GM19099 (cell line): ENCODE data around the gene ORC4.

Experiments
- POLR2A ChIP-seq: IDR thresholded peaks from 3 replicates; pipeline ENCODE4 v1.6.1; 2011; ENCODE audit warnings: low read depth; ENCODE audit not compliant: insufficient read length; ENCODE audit errors: extremely low read depth

Gene ORC4

GRCh38 chr2:148026573-148026972, 6.0 kb upstream of the ORC4 start:
- no peak for TF ChIP-seq POLR2A

- TF ChIP-seq POLR2A = no peak
Observed at GRCh38 chr2:148023861-148024260, 3.3 kb upstream of the ORC4 start.

DNA sequence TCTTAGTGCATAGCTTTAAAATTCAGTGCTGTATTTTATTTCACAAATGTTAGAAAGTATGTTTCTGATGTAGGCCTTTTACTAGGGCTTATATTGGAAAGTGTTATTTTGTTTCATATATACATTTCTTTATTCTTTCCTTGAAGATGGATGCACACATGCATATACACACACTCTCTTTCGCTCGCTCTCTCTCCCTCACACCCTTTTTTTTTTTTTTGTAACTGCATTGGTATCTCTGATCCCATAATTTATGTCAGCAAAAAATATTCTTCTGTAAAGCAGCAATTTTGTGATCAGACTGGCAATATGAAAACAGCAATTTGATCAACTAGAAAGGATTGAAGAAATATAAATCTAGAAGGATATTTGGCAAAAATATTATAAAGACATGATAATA, 2.3 kb upstream of the ORC4 start:
- no peak for TF ChIP-seq POLR2A

- TF ChIP-seq POLR2A = no peak
Observed at GRCh38 chr2:148022351-148022750, 1.8 kb upstream of the ORC4 start.

GRCh38 chr2:148021886-148022285, 1.3 kb upstream of the ORC4 start:
- no peak for TF ChIP-seq POLR2A

DNA sequence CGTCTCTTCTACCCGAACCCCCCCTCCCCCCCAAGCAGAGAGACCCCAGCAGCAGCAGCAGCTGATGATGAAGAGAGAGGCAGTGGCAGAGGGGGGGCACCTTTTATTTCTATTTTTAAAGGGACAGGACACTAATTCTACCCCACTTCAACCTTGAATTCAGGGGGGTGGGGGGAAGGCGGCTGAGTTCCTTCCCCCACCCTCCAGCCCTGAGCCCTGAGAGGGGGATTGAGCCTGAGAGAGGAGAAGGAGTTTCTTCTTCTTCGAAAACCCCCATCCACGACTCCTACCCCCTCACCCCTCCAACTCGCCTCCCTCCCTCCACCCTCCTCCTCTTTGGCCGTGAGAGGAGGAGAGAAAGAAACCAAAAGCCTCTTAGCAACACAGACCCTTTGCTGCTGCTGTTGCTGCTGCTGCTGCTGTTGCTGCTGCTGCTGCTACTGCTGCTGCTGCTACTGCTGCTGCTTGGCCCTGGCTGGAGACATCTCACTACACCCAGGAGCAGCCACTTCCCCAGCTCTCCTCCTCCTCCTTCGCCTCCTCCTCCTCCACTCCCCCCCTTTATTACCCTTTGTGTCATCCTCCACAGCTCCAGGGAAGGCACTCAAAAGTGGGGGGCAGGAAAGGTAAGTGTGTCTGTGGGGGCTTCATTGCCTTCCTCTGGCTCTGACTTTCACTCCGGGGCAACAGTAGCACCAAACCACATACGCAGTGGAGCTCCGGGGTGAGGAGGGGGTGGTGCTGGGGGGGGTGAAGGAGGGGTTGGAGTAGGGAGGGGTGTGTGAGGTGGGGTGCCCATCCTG, 723 bp upstream of the ORC4 start, which contains the start of gene MBD5:
TSS of gene MBD5 (plus strand) at position 33 of the 803 bp plus-strand sequence.
- peak; percentile 64 for TF ChIP-seq POLR2A

DNA sequence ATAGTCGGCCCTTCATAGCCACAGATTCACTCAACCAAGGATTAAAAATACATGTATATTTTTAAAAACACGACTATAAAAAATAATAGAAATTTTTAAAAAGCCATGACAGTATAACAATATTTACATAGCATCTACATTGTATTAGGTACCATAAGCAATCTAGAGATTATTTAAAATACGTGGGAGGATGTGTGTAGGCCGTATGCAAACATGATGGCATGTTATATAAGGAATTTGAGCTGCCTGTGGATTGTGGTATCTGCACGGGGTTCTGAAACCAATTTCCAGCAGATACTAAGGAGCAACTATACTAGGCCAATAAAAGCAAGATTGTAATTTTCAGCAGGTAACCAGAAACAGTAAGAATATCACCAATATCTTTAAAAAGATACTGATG, 5.9 kb downstream of the ORC4 start:
- no peak for TF ChIP-seq POLR2A

GRCh38 chr2:148013876-148014275, 6.7 kb downstream of the ORC4 start:
- no peak for TF ChIP-seq POLR2A

- no peak for TF ChIP-seq POLR2A
Observed at GRCh38 chr2:148007219-148007900, 13.2 kb downstream of the ORC4 start.

DNA sequence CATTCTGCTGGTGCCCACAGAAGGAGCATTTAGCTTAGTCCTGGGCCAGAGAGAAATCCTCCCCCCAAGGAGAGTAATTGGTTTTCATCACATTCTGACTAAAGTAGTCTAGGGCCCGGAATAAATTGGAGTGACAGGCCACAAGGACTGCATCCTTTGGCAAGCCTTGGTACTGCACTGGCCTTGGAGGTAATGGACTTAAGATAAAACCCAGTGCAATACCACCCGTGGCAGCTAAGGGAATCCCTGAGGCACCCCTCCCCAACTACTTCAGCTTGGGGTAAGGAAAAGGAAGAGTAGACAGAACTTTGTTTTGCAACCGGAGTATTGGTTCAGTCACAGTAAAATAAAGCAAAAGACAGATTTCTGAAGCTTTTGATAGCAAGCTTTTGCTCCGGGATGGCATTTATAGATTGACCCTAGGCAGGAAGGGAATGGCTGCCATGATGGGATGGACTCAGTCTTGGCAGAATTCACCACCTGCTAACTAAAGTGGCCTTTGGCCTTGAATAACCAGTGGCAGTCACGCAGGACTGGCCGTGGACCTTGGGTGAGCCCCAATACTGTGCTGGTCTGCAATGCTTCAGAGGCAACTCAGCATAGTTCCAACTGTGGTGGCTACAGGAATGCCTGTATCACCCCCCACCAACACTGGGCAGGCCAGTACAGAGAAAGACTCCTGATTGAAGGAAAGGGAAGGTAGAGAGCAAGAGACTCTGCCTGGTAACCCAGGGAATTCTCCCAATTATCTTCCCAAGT, 14.1 kb downstream of the ORC4 start:
- no peak for TF ChIP-seq POLR2A

- no peak for TF ChIP-seq POLR2A
Observed at GRCh38 chr2:148000095-148000494, 20.4 kb downstream of the ORC4 start.

DNA sequence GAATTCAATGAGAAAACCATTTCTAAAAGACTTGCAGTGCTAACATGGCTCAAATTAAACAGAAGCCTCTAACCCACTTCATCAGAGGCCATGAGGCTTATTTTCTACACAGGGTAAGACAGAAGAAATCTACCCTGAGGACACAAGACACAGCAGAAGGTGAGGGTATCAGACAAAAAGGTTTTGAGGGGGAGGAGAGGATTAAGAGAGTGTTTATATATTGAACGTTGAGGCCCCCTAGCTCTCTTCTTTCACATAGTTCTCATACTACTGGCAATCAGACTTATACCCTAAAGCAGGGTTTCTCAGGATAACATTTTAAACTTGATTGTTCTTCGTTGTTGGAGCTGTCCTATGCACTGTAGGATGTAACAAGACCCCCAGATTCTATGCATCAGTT, 21.4 kb downstream of the ORC4 start:
- TF ChIP-seq POLR2A = no peak

DNA sequence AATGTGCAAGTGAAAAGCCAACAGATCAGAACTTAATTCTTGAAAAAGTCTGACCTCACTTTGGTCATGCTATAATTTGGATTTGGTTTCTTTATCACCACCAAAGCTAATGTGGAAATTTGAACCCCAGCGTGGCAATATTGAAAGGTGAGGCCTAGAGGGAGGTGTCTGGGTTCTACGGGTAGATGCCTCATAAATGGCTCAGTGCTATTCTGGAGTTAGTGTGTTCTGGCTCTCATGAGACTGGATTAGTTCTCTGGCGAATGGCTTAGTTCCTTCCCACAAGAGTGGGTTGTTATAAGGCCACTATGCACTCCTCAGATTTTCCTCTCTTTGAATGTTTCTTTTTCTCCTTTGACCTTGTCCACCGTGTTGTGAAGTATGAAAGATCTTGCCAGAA, 22.3 kb downstream of the ORC4 start:
- TF ChIP-seq POLR2A = no peak

- no peak for TF ChIP-seq POLR2A
Observed at GRCh38 chr2:147996828-147997227, 23.7 kb downstream of the ORC4 start.

GRCh38 chr2:147989809-147990403, 30.6 kb downstream of the ORC4 start:
- TF ChIP-seq POLR2A = no peak
